T-helper 1 cell (primary cell): ENCODE results near the gene GTF2A1.

ENCODE experiments used
- DNase-seq, 5 donors: peaks; one replicate each; pipeline ENCODE4 v3.0.0-alpha.2; 2012 to 2020

Gene GTF2A1

DNA sequence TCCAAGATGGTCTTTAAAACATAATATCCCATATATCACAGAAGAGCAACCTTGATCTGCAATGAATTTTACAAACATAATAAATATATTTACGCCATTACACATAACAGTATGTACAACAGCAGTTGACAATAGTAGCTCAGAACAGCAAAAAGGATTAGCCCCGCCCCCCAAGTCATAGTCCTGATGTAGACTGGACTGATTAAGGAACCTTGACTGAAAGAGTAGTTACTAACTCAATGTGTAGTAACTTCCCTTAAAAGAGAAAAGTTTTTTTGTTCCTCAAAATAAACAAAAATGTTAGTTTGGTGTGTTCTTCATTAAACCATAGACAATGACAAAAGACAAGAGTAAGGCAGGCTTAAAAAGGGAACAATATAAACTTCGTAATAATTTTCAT is 44.5 kb downstream of the GTF2A1 start:
- DNase-seq = no peak

DNA sequence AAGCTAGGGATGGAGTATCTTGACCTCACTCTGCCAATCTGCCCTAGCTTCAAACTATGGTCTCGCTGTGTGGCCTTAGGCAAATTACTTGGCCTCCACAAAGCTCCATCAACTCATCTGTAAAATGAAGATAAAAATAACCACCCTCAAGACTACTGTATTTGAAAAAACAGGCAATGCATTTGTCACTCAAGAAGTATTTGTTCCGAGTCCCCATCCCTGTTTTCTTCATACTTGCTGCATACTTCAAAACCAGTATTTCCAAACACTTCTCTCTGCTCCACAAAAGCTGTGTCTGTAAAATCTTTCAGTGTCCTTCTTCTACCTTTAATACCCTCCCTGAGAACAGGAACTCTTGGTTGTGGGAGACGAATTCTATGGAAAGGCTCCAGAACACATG is 47.9 kb downstream of the GTF2A1 start:
- DNase-seq = no peak

DNA sequence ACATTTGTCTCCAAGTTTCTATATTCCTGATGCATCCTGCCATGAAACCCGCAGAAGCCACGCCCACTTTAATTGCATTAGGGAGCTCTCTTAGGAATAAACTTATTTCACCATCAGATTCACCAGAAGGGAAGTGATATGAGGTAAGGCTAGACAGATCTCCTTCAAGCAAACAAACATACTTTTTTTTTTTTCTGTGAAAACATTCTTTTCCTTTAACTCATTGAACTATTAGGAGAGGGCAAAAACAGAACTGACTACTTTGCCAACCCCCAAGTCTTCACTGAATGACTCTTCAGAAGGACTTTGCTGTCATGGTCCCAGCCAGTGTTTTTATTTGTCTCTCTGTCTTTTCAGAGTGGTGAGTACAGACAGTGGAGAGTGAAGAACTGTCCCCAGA is 48.4 kb downstream of the GTF2A1 start:
- DNase-seq = no peak

DNA sequence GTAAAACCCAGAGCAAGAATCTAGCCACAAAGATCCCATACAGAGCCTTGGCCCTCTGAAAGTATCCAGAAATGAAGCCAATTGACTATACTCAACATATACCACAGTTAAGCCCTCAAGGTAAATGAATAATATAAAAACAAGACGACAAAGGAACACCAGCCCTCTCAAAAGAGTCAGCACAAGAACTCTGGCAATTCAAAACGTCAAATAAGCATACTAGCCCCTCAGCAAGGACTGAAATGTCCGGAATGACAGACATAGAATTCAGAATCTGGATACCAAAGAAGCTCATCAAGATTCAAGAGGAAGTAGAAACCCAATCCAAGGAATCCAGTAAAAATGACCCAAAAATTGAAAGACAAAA is 49.9 kb downstream of the GTF2A1 start:
- no peak for DNase-seq

DNA sequence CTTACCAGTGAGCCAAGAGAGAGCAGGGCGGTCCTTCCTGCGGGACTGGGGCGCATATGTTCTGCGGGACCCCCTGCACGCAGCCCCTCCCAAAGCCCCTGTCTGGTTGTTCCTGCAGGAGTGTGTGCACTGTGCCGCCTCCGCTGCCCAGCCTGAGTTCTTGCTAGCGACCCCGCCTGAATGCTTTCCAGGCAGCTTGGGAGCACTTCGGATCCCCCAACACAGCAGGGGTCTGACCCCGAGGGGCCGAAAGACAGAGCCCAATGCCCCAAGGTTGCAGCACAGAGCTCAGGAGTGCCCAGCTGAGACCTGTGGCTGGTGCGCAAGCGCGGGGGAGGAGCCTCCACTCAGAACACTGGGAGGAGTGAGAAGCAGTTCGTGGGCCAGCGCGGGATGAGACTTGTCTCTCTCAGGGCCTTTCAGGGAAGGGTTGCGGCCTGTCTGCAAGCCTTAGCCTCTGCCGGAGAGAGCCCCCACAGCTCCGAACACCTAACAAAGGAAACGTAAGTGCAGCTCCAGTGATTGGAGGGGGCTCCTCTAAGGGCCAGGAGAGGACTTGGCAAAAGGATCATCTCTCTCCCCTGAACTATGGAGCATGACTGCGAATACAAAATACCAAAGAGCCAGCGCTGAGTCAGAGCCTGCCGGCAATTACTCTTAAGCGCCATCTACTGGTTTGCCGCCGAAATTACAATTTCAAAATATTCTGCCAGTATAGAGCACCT is 50.5 kb downstream of the GTF2A1 start:
- peak; percentile 79 to 90 (median 84) for DNase-seq

GRCh38 chr14:81169711-81170103 is 51.1 kb downstream of the GTF2A1 start:
- DNase-seq = no peak

DNA sequence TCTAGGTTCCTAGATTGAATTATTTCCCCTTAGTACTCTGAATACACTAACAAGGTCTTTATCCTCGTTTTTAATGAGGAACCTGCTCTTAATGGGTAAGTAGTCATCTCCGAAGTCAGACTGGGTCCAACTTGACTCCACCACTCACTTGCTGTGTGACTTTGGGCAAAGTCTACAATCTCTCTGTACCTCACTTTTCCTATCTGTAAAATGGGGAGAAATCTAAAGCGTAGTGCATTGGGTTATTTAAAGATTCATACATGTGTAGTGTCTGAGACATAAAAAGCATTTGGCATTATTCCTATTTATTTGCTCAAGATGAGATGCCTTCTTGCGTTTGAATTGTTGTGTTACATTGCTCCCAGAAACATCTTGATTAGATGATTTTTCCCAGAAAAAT is 51.5 kb downstream of the GTF2A1 start:
- no peak for DNase-seq

- DNase-seq = no peak
Observed at GRCh38 chr14:81166121-81166520, 54.6 kb downstream of the GTF2A1 start.

DNA sequence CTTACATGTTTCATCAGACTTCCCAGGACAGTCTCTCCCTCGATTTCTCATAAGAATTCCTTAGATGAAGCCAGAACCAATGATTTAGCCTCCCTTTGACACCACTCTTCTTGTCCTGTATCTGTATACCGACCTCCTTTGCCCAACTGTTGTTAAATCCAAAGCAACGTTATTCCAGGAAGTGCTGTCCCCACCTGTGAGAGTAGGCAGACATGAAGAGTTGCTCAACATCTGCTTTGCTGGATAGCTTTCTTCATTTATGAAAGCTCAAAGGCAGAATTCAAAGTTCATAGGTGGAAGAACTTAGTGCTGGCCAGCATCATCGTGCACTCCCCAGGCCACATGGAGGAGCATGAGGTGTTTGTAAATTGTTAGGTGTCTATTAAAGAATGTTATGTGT is 55.6 kb downstream of the GTF2A1 start:
- DNase-seq = no peak

- peak in 2 of 5 donors; percentile 14 to 81 for DNase-seq
Observed at GRCh38 chr14:81164167-81164774, 56.5 kb downstream of the GTF2A1 start.

DNA sequence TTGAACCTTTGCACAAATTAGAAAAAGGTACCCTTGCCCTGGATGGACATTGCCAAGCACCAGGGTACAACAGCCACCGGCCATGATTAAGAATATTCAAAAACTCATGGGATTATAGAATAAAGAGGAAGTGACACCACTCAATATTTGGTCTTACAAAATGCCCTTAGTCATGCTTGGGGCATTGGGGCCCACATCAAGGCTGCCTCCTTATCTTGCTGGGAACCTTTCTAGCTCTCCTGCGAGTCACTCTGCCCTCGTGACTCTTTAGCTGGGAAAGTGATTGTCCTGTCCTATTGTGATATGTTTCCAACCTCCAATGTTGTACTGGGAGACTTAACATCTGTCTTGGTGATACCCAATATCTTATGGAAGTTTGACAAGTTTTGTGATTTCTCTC is 57.8 kb downstream of the GTF2A1 start:
- DNase-seq = no peak

DNA sequence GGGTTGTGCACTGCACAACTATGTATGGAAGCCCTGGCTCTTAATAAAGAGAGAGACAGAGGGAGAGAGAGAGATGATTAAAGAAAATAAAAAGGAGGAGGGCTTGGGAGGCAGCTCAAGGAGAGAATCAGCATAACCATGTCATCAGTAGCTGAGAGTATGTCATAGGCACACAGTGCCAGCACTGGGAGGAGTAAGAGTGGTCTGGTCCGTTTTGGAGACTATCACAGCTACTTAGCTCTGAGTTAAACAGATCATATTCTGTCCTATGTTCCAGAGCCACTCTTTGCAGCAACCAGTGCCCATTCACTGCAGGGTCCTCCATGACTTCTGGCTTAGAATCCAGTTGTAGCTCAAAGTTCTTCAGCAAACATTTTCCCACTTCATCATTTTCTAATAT is 59.0 kb downstream of the GTF2A1 start:
- no peak for DNase-seq

DNA sequence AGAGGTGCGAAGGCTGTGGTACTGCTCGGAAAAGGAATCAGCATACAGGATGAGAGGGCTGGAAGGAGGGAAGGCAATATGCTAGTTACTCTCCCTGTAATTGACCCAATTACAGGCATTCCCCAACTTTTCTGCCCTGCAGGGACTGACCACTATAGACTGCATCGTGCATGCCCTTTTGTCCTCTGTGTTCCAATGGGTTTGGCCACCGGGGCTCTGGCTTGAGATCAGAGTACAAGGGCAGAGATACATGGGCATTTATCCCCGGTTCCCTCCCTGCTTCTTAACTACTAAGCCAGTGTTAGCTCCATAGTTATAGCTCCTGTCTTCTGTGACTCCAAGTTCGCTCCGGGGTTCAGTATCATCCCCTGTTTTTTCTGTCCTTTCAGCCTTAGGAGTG is 59.7 kb downstream of the GTF2A1 start:
- DNase-seq = no peak

DNA sequence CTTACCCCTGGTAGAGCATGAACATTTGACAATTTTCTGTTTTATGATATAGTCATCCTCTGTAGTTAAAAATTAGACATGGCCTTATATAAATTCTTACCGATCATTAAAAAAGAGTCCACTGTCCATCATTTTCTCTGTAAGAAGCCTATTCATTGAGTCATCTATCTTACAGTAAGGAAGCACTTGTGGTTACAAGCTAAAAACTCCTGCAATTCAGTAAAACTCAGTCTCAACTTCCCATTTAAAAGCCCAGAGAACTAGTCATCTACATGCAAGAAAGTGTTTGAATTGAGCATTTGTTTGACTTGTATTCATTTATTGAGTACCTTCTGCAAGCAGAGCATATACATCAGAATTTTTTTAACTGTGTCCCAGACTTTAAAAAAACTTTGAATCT is 63.3 kb downstream of the GTF2A1 start:
- no peak for DNase-seq

DNA sequence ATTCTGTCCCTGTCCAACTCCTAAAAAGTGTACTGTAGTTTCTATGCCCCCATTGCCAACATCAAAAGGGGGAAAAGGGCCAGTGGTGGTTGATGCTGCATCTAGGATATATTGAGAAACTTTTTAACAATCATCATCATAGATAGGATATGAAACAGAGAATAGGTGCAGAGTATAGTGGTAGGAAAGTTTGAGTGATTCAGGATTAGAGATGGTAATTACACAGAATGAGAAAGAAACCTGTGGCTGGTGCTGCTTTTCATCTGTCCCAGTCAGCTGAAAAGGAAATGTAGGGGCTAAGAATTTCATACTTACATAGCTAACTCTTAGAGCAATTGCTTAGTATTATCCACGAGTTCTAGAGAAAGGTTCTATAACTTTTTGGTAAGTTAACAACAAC is 67.6 kb downstream of the GTF2A1 start:
- no peak for DNase-seq

- no peak for DNase-seq
Observed at GRCh38 chr14:81148635-81149034, 72.1 kb downstream of the GTF2A1 start.

DNA sequence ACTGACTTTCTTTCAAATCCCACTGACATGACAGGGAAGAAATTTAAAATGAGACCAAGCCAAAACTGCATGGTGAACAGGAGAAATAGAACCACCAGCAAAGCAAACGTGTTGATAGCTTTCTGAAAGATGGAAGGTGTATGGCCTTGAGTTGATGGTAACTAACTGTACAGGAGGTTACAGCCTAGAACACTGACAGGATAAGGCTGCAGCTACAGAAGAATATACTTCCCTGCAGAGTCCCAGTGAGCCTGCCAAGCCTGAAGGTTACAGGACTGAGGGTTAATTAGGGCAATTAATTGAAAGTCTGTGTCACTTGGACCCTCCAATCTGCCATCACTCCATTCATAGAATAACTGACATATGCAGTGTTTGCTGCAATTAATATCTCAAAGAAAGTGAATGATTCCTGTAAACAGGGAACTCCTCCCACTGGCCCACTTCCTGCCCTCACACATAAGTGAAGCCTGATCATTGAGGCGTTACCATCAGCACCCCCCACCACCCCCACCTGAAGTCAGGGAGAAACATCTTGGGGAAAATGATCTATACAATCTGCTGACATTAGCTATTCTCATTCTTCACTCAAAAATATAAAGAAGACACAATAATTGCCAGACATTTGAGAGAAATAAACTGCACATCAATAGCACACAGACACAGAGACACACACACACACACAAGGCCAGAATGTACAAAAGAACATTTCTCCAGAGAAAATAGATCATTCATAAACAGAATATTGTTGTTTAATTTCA is 73.4 kb downstream of the GTF2A1 start:
- no peak for DNase-seq

- DNase-seq = no peak
Observed at GRCh38 chr14:81144824-81145603, 75.7 kb downstream of the GTF2A1 start.

- DNase-seq = no peak
Observed at GRCh38 chr14:81143793-81144192, 77.0 kb downstream of the GTF2A1 start.

DNA sequence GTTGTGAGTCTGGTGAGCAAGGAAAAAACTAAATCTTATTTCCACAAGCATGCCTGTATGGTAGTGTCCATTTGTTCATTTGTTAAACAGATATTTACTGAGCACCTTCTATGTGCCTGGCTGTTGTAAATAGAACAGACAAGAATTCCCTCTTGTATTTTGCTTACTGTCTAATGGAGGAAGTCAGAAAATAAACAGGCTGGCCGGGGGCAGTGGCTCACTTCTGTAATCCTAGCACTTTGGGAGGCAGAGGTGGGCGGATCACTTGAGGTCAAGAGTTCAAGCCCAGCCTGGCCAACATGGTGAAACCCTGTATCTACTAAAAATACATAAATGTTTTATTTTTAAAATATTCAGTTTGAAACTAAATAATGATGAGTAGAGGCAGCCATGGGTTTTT is 79.3 kb downstream of the GTF2A1 start:
- no peak for DNase-seq

DNA sequence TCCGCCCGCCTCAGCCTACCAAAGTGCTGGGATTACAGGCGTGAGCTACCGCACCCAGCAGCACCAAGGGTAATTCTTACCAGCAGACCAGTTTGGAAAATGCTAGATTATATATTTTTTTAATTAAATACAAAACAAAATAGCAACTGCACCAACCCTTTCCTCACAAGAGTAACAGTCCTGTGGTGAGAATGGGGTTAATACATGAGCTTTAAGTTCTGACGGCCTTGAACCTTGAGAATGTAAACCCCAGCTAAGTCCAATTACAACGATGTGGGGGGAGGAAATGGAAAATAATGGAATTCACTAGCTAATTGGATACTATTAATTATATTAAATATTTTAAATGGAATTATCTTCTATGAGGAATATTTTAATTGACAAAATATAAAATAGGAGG is 82.3 kb downstream of the GTF2A1 start:
- no peak for DNase-seq

DNA sequence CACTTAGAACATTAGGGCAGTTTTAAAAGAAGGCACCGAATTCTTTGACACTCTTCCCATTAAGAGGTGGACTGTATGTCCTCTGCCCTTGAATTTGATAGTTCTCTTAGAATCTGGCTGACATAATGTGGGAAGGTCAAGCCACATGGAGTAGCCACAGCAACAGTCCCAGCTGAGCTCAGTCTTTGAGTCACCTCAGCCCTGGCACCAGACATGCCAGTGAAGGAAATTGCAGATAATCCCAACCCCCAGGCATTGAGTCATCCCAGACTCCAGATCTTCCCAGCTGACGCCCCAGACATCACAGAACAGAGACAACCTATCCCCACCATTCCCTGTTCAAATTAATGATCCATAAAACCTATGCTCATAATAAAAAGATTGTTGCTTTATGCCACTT is 83.4 kb downstream of the GTF2A1 start:
- DNase-seq = no peak

- no peak for DNase-seq
Observed at GRCh38 chr14:81133400-81133799, 87.4 kb downstream of the GTF2A1 start.
